Activated naive CD8-positive, alpha-beta T cell treated with anti-CD3 and anti-CD28 coated beads, Interleukin-2, amount 50 U/mL, for 16 hours (primary cell): ENCODE measurements around the gene NUCB1.
"Not testable (repeated sequence)": the region's sequence is repeated elsewhere in the genome, so short reads cannot be mapped to it uniquely, and the experiment has no call there.

Experiments
- DNase-seq: peaks from one replicate; pipeline ENCODE4 v3.0.0-alpha.2; 2020; ENCODE audit warnings: low read depth, low spot score

Gene NUCB1

DNA sequence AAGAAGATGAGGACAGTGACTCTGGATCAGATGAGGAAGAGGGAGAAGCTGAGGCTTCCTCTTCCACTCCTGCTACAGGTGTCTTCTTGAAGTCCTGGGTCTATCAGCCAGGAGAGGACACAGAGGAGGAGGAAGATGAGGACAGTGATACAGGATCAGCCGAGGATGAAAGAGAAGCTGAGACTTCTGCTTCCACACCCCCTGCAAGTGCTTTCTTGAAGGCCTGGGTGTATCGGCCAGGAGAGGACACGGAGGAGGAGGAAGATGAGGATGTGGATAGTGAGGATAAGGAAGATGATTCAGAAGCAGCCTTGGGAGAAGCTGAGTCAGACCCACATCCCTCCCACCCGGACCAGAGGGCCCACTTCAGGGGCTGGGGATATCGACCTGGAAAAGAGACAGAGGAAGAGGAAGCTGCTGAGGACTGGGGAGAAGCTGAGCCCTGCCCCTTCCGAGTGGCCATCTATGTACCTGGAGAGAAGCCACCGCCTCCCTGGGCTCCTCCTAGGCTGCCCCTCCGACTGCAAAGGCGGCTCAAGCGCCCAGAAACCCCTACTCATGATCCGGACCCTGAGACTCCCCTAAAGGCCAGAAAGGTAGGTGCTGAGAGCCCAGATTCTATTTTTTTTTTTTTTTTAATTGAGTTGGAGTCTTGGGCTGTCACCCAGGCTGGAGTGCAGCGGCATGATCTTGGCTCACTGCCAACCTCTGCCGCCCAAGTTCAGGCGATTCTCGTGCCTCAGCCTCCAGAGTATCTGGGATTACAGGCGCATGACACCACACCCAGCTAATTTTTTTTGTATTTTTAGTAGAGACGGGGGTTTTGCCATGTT, 25.6 kb upstream of the NUCB1 start:
- no peak for DNase-seq

DNA sequence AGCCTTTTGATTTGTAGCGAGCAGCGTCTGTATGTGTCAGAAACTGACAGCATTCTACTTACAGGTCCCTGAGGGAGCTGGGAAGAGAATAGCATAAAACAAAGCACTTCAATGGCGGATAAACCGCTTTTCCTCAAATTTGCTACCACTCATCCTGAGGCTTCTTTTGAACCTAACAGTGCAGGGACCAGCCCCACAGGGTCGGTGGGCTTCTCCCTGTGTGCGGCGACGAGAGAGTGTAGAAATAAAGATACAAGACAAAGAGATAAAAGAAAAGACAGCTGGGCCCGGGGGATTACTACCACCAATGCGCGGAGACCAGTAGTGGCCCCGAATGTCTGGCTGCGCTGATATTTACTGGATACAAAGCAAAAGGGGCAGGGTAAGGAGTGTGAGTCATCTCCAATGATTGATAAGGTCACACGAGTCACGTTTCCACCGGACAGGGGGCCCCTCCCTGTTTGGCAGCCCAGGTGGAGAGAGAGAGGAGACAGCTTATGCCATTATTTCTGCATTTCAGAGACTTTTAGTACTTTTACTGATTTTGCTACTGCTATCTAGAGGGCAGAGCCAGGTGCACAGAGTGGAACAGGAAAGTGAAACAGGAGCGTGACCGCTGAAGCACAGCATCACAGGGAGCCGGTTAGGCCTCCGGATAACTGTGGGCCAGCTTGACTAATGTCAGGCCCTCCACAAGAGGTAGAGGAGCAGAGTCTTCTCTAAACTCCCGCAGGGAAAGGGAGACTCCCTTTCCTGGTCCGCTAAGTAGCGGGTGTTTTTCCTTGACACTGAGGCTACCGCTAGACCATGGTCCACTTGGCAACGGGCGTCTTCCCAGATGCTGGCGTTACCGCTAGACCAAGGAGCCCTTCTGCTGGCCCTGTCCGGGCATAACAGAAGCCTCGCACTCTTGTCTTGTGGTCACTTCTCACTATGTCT, 23.8 kb upstream of the NUCB1 start:
- DNase-seq = not testable (repeated sequence)

DNA sequence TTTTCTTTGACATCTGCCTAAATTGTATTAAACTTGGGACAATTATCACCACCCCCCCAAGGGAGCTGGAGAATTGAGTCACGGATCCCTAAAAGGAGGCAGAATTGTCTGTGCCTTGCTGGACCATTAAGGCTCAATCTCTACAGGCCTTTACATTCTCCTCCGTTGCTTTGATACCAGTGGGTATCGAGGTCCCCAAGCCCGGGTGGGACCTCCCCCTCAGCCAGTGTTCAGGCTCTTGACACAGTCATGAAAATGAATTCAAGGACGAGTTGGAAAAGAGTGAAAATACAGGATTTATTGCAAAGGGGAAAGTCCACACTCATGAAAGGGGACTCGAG, 22.3 kb upstream of the NUCB1 start:
- DNase-seq = no peak

DNA sequence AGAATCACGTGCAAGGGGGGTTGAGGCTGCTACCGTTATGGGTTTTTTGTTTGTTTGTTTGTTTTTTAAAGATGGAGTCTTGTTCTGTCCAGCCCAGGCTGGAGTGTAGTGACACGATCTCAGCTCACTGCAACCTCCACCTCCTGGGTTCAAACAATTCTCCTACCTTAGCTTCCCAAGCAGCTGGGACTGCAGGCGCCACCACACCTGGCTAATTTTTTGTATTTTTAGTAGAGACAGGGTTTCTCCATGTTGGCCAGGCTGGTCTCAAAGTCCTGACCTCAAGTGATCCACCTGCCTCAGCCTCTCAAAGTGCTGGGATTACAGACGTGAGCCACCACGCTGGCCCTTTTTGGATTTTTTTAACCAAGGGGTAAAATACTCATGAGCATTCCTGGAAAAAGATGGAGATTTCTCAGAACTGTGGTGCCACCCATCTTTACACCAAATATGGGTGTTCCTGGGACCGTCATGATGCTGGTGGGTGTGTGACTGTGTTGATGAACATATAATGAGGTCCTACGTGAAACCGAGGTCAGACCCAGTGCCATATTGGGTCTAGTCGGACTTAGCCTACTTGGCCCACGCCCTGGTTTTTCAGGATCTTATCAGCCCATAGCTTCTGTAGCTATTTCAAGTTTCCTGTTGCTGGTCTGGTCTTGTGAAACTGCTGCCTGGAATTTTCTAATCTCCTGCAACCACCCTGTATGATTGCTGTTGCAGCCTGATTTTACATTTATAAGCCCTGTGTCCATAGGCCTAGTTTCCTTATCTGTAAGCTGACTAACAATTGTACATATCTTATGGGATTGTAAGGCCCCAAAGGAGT, 21.7 kb upstream of the NUCB1 start:
- DNase-seq = no peak

DNA sequence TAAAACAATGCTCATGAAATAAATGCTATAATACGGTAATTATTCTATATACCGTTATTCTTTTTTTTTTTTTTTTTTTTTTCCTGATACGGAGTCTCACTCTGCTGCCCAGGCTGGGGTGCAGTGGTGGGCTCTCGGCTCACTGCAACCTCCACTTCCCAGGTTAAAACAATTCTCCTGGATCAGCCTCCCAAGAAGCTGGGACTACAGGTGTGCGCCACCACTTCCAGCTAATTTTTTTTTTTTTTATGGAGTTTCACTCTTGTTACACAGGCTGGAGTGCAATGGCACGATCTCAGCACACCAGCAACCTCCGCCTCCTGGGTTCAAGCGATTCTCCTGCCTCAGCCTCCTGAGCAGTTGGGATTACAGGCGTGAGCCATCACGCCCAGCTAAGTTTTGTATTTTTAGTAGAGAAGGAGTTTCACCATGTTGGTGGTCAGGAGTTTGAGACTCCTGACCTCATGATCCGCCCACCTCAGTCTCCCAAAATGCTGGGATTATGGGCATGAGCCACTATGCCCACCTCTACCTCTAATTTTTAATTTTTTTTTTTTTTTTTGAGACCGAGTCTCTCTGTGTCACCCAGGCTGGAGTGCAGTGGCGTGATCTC, 21.0 kb upstream of the NUCB1 start:
- no peak for DNase-seq

DNA sequence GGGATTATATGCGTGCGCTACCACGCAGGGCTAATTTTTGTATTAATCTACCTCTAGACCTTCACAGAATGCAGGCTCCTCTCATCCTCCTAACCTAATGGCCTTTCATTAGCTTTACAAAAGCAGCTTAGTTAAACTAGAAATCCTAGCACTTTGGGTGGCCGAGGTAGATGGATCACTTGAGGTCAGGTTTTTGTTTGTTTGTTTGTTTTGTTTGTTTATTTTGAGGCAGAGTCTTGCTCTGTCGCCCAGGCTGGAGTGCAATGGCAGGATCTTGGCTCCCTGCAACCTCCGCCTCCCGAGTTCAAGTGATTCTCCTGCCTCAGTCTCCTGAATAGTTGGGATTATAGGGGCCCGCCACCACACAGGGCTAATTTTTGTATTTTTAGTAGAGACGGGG, 20.4 kb upstream of the NUCB1 start:
- DNase-seq = not testable (repeated sequence)

DNA sequence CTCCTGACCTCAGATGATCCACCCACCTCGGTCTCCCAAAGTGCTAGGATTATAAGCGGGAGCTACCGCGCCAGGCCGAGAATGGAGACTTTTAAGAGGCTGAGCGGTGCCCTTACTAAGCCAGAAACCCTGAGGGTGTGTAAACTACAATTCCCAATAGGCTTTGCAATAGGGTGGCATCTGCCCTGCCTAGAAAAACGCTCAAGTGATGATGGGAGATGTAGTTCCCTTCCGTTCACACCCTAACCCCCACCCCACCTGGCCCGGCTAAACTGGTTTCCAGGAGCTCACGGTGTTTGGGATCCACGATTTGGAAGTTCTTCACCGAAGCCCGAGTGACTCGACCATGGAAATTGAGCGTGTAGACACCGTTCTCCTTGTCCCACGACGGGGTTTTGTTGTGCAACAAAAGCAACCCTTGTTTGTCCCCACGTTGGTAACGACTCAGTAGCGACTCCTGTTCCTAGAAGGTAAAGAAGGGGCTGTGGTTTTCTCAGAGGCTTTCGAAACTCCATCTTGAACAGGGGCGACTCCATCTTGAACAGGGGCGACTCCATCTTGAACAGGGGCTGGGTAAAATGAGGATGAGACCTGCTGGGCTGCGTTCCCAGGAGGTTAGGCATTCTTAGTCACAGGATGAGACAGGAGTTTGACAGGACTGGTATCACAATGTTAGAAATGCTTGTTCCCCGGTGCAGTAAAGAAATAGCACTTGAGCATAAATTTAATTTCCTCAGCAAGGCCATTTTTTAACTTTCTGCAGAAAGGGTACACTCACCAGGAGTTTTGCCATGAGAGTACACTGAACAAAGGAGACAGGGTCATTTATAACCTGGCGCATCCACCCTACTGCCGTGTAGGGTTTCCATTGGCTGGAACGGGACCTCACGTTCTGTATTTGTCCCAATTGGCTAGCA, 18.1 kb upstream of the NUCB1 start:
- DNase-seq = no peak

DNA sequence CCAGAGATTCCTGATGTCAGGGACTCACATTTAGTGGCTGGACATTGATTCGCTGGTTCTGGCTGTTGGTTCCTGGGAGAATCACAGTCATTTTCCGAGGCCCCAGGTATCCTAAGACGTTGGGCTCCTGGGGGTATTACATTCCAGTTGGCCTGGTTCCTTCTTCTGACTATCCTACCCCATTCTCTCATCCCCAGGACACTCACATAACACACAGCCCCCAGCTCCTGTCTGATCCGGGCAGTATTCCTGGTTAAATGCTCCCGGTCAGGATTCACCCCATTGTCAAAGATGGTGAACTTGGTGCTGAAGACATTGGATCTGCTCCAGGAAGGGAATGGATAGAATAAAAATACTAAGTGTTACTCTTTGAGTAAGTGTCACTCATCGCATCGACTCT, 16.4 kb upstream of the NUCB1 start:
- DNase-seq = no peak

DNA sequence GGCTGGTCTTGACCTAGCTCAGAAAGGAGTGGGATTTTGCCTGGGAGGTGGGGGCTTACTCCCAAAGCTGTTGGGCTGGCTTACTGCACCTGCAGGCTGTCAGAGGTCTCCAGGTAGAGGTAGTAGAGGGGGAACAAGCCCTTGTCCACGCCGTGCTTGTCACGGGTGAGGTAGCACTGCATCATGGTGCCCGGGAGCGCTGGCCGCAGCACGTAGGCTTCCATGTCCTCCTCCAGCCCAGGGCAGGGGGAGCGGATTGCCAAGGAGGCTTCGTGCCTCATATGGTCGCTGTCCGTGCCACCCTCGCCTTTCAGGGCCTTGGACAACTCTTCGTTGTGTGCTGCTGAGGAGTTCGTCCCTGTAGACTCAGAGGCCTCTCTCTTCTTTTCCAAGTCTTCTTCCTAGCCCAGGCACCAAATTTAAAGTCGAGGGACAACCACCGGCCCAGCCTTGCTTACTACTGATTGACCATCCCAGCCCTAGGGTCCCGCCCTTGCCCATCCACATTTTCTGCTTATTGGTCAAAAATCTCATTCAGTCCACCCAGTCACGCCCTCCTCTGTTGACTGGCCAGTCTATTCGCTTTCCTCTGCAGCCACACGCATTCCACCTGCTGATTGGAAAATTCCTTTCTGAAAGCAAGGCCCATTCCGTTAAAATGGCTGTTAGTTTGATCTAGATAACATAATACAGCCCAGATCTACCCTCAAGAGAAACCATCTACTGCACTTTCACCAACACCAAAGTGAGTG, 12.1 kb upstream of the NUCB1 start:
- no peak for DNase-seq

DNA sequence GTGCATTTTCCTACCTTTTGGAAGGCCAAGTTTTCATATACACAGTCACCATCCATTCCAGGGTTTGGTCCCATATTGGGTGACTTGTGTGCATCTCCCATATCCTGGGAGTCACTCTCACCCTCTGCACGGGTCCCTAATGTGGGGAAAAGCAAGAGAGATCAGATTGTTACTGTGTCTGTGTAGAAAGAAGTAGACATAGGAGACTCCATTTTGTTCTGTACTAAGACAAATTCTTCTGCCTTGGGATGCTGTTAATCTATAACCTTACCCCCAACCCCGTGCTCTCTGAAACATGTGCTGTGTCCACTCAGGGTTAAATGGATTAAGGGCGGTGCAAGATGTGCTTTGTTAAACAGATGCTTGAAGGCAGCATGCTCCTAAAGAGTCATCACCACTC, 10.6 kb upstream of the NUCB1 start:
- not testable (repeated sequence) for DNase-seq

DNA sequence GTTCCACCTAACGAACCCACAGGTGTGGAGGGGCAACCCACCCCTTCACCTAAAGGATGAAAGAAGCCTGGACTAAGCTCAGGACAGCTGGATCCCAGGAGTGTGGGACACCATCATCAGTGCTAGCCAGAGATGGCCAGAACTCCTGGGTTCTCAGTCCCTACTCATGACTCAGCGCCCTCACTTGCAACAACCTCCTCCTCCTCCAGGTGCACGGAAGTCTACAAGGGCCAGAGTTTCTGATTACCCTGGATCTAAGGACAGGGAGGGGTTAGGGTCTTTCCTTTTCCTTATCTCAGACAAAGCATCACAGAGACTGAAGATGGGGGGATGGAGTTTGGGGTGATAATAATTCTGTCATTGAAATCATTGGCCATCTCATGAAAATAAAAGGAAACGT, 9.6 kb upstream of the NUCB1 start:
- DNase-seq = no peak

DNA sequence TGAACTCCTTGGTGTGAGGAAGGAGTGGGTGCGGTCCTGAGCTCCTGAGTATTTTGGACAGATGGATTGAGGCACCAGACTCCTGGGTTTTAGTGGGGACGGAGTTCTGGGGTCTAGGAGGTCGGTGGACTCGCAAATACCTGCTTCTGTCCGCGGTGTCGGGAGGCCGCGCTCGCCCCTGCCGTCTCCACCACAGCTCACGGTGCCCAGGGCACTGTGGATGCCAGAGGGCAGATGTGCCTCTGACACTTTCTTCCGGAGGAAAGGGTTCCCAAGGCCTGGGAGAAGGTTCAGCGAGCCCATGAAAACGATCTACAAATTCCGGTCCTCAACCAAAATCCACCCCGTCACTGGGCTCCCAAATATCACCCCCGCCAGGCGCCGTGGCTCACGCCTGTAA, 4.9 kb upstream of the NUCB1 start:
- DNase-seq = no peak

DNA sequence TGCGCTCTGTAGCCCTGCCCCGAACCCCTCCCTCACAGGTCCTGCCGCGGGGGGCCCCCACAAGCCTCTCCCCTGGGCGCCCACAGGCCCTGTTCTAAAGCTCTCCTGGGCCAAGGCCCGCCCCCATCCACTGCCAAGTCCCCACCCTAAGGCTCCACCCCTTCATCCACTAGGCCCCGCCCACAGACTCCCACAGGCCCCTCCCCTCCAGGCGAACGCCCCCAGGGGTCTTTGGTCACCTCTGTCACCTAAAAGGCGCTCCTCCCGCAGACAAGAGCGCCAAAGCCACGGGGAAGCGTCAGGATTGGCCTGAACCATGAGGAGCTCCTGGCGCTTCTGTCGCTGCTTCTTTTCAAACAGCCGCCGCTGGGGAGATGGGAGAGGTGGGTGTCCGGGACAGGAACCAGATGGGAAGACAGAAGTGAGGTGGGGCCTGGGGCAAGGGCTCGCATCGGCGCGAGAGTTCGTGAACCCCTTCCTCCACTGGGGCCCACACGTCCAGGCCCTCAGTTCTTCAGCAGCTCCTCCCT, 3.9 kb upstream of the NUCB1 start:
- no peak for DNase-seq

DNA sequence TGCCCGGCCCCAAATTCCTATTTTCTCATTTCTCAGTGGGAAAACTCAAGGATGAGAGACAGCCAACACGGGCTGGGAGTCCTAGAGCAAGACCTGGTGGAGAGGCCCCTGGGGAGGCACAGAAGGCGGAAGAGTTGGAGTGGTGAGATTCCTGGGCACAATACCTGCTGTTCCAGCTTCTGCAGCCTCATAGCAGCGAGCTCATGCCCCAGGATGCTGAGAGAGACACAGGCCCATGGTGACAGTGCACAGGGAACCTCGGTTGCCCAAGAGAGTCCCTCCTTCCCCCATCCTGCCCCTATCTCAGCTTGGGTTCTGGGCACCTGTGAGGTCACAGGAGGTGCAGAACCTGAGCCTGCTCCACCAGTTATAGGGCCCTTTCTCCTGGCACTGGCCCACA, 2.9 kb upstream of the NUCB1 start:
- DNase-seq = no peak

DNA sequence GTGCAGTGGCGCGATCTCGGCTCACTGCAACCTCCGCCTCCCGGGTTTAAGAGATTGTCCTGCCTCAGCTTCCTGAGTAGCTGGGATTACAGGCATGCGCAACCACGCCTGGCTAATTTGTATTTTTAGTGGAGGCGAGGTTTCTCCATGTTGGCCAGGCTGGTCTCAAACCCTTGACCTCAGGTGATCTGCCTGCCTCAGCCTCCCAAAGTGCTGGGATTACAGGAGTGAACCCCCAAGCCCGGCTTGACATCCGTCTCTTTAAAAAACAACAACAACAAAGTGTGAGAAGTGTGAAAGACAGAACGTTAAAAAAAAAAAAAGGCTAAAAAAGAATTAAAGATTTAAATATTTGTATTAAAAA, 744 bp upstream of the NUCB1 start:
- DNase-seq = not testable (repeated sequence)

DNA sequence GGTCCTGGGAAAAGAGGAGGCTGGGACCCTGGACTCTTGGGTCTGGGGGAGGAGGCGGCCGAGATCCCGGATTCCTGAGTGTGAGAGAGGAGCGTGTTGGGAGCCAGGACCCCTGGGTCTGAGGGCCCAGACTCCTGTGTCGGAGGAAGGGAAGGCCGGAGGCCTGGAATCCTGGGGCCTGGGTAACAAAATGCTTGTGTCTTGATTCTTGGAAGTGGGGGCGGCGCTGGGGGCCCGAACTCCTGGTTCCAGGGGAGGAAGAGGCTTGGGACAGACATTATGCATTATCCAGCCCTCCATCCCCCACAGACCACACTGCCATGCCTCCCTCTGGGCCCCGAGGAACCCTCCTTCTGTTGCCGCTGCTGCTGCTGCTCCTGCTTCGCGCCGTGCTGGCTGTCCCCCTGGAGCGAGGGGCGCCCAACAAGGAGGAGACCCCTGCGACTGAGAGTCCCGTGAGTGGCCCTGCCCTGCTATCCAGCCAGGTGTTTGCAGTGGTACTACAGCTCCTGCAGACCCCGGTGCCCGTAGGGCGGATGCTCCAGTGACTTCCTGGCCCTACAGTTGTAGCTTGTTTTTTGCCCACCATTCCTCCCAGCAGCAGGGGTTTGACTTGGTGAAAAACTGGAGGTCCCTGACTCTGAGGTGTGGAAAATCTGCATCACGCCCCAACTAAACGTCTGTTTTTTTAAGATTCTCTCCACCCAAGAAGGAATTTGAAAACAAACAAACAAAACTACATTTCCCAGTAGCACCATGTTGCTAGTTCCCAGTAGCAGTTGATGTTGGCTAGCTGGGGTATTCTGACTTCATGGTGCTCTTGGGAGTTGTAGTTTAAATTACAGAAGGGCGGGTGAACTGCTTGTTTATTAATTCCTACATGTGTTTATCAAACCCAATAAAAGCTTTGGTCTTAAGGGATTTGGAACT, 630 bp downstream of the NUCB1 start:
- DNase-seq = no peak

DNA sequence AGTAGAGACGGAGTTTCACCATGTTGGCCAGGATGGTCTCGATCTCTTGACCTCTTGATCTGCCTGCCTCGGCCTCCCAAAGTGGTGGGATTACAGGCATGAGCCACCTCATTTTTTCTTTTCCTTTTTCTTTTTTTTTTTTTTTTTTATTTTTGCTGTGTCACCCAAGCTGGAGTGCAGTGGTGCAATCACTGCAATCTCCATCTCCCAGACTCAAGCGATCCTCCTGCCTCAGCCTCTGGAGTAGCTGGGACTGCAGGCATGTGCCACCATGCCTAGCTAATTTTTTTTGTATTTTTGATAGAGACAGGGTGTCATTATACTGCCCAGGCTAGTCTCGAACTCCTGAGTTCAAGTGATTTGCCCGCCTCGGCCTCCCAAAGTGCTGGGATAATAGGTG, 2.2 kb downstream of the NUCB1 start:
- not testable (repeated sequence) for DNase-seq

DNA sequence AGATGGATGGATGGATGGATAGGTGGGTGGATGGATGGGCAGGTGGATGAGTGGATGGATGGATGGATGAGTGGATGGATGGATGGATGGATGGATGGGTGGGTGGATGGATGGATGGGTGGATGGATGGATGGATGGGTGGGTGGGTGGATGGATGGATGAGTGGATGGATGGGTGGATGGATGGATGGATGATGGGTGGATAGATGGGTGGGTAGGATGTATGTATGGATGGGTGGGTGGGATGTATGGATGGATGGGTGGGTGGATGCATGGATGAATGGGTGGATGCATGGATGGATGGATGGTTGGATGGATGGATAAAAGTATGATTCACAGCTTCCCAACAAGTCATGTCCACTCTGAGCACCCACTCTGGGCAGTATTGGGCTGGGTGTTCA, 3.7 kb downstream of the NUCB1 start:
- not testable (repeated sequence) for DNase-seq
